GM23338 (cell line): Measurements from ENCODE around the gene GALNT6.

Experiments used
- CTCF ChIP-seq, 2 experiments: fragments of 200-600 bp in 1 of 2; sonication (generic) in 1 of 2; conservative IDR thresholded peaks; 2 replicates each; pipeline versions ENCODE4 v1.5.1 to v1.6.1; 2016 to 2017; ENCODE audit warnings: antibody characterized with exemption in 2 of 2, low read depth in 2 of 2, mild to moderate bottlenecking in 2 of 2, moderate library complexity in 1 of 2
- EZH2 ChIP-seq: fragments of 200-600 bp; sonication (generic); IDR thresholded peaks from one replicate; pipeline ENCODE4 v1.8.0; 2017; ENCODE audit warnings: antibody characterized with exemption, mild to moderate bottlenecking, low read depth; ENCODE audit not compliant: unreplicated experiment
- POLR2AphosphoS5 ChIP-seq: IDR thresholded peaks from 2 replicates; pipeline ENCODE4 v1.6.1; 2016; ENCODE audit warnings: antibody characterized with exemption, low read depth
- REST ChIP-seq: IDR thresholded peaks from one replicate; pipeline ENCODE4 v1.6.1; 2018; ENCODE audit warnings: antibody characterized with exemption; ENCODE audit not compliant: unreplicated experiment
- STAT1 ChIP-seq: IDR thresholded peaks from one replicate; pipeline ENCODE4 v1.6.1; 2016; ENCODE audit warnings: antibody characterized with exemption; ENCODE audit not compliant: unreplicated experiment
- ZNF114 ChIP-seq: fragments of 250-450 bp; sonication (Bioruptor Pico); IDR thresholded peaks from 2 replicates; pipeline ENCODE4 v1.5.0; 2020; ENCODE audit warnings: mild to moderate bottlenecking, moderate library complexity

- TF ChIP-seq CTCF (conservative IDR thresholded peaks at IDR 0.05; ENCODE audit: low read depth in 2 of 2), result no peak
- no peak for TF ChIP-seq STAT1
- TF ChIP-seq REST, result no peak
- no peak for TF ChIP-seq ZNF114
- TF ChIP-seq EZH2, result no peak
- TF ChIP-seq POLR2AphosphoS5, result no peak
Observed at GRCh38 chr12:51430196-51430895, 39.1 kb upstream of the GALNT6 start.
